Suprapubic skin (tissue), 4 donors: ENCODE data around the gene TLNRD1. TPM values are rescaled to one million over a fixed set of nuclear protein-coding genes. Genes with fewer than 3 reads are reported as not detected.

Experiments used
- DNase-seq, 2 donors: peaks; one replicate each; pipeline ENCODE4 v3.0.0-alpha.2; 2019; ENCODE audit warnings: low spot score in 2 of 2
- H3K27ac ChIP-seq: fragments of 200-600 bp; sonication (generic); one replicate; pipeline ENCODE4 v1.5.1; 2019
- H3K27me3 ChIP-seq: fragments of 200-600 bp; sonication (generic); one replicate; pipeline ENCODE4 v1.5.1; 2019
- H3K36me3 ChIP-seq: fragments of 200-600 bp; sonication (generic); one replicate; pipeline ENCODE4 v1.5.1; 2019
- H3K4me1 ChIP-seq: fragments of 200-600 bp; sonication (generic); one replicate; pipeline ENCODE4 v1.5.1; 2019
- H3K4me3 ChIP-seq: fragments of 200-600 bp; sonication (generic); one replicate; pipeline ENCODE4 v1.5.1; 2019; ENCODE audit warnings: mild to moderate bottlenecking
- H3K9me3 ChIP-seq: fragments of 200-600 bp; sonication (generic); one replicate; pipeline ENCODE4 v1.5.1; 2019
- EP300 ChIP-seq: sonication (generic); formaldehyde crosslinking; IDR thresholded peaks from one replicate; pipeline ENCODE4 v1.6.1; 2017; ENCODE audit warnings: antibody characterized with exemption
- POLR2A ChIP-seq, 2 donors: fragments of 450-650 bp; IDR thresholded peaks; one replicate each; pipeline ENCODE4 v1.6.1; 2017; ENCODE audit warnings: antibody characterized with exemption in 2 of 2, mild to moderate bottlenecking in 2 of 2, moderate library complexity in 2 of 2
- POLR2AphosphoS5 ChIP-seq, 3 donors: sonication (generic); formaldehyde crosslinking; IDR thresholded peaks; one replicate each; pipeline ENCODE4 v1.6.1; 2017; ENCODE audit warnings: antibody characterized with exemption in 3 of 3
- WGBS: methylation state at CpG from one replicate; pipeline ENCODE4 v1.1.5; 2018; 5-methylcytosine and 5-hydroxymethylcytosine counted together
- total RNA-seq, 4 donors: library from RNA; depleted of rRNA; stranded (reverse); fragments of >200 nt; gene quantifications; one replicate each; pipeline ENCODE4 v1.1.0, GENCODE V29; 2016
- TF ChIP-seq, protein P1 (sequence below), 2 donors: fragments of 200-600 bp in 1 of 2; fragments of 450-650 bp in 1 of 2; sonication (generic) in 1 of 2; IDR thresholded peaks; one replicate each; pipeline ENCODE4 v1.5.1; 2016 to 2019; ENCODE audit warnings: antibody characterized with exemption in 2 of 2, mild to moderate bottlenecking in 1 of 2, moderate library complexity in 1 of 2

TLNRD1 gene
- total RNA-seq, 4 donors from 2014 or later = 9.4 to 16.6 (median 11.5) TPM

DNA sequence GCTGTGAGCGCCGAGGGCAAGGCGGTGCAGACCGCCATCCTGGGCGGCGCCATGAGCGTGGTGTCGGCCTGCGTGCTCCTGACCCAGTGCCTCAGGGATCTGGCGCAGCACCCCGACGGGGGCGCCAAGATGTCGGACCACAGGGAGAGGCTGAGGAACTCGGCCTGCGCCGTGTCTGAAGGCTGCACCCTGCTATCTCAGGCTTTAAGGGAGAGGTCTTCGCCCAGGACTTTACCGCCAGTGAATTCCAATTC lies 2.3 kb downstream of the TLNRD1 start:
- H3K4me1 ChIP-seq = peaks cover 57% of the 10 kb centered on the region
- no peak overlapping the region for H3K27ac ChIP-seq
- TF ChIP-seq, protein P1, sequence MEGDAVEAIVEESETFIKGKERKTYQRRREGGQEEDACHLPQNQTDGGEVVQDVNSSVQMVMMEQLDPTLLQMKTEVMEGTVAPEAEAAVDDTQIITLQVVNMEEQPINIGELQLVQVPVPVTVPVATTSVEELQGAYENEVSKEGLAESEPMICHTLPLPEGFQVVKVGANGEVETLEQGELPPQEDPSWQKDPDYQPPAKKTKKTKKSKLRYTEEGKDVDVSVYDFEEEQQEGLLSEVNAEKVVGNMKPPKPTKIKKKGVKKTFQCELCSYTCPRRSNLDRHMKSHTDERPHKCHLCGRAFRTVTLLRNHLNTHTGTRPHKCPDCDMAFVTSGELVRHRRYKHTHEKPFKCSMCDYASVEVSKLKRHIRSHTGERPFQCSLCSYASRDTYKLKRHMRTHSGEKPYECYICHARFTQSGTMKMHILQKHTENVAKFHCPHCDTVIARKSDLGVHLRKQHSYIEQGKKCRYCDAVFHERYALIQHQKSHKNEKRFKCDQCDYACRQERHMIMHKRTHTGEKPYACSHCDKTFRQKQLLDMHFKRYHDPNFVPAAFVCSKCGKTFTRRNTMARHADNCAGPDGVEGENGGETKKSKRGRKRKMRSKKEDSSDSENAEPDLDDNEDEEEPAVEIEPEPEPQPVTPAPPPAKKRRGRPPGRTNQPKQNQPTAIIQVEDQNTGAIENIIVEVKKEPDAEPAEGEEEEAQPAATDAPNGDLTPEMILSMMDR (IDR thresholded peaks at IDR 0.05) = no peak
- TF ChIP-seq POLR2AphosphoS5 (IDR thresholded peaks at IDR 0.05) = no peak
- no peak for TF ChIP-seq POLR2A (IDR thresholded peaks at IDR 0.05)
- TF ChIP-seq EP300 = no peak
- DNase-seq = no peak
- no peaks in the 10 kb centered on the region for H3K9me3 ChIP-seq
- peaks cover 10% of the 10 kb centered on the region for H3K36me3 ChIP-seq
- WGBS = 91% methylated on average over 8 of the region's 19 CpGs
- no peaks in the 10 kb centered on the region for H3K27me3 ChIP-seq
- H3K4me3 ChIP-seq = peak overlapping the region; percentile 70

DNA sequence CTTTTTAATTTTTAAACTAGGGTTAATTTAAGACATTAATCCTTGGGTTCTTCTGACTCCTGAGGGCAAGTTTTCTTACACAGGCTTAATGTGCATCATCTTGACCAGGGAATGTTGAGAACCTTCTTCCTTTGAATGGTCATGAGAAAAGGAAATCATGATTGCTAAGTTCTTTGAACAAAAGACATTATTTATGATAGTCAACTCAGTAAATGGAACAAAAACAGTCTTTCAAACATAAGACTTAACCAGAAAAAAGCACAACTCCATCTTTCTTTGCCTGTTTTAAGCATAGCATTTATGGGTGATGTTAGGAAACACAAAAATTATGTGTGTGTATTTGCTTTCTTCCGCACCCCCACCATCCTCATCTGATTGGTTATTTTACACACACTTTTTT lies 5.4 kb downstream of the TLNRD1 start:
- no peaks in the 10 kb centered on the region for H3K9me3 ChIP-seq
- WGBS = 94% methylated on average over 1 of the region's 1 CpG
- no peak overlapping the region for H3K4me3 ChIP-seq
- TF ChIP-seq POLR2A (IDR thresholded peaks at IDR 0.05) = no peak
- TF ChIP-seq POLR2AphosphoS5 (IDR thresholded peaks at IDR 0.05) = no peak
- TF ChIP-seq, protein P1 (IDR thresholded peaks at IDR 0.05) = no peak
- no peak for TF ChIP-seq EP300
- no peaks in the 10 kb centered on the region for H3K27me3 ChIP-seq
- DNase-seq = no peak
- peaks cover 10% of the 10 kb centered on the region for H3K36me3 ChIP-seq
- H3K27ac ChIP-seq = no peak overlapping the region
- peaks cover 42% of the 10 kb centered on the region for H3K4me1 ChIP-seq

DNA sequence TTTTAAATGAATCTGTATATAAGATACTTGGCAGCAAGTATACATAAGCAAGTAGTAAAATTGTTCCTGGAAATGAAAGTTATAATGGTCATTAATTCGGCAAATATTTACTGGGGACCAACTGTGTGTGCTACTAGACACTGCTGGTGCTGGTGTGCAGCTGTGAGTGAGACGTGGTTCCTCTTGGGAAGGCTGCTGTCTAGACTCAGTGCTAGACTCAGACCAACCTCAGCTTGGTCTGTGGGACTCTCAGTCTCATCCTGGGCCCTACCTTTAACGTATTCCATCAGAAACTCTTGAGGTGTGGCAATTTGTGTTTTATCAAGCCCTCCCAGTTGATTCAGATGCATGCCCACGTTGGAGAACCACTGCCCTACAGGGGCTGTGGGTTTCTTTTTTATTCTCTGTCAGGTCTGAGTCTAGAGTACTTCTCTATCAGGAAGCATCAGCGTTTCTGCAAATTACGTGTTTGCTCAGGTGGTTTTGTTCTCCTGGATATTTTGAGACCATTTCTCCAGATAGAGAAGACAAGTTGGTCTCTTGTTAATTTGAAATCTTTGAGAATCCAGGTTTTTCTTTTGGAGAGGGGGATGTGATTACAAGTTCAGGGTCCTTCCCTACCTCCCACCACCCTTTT lies 6.8 kb downstream of the TLNRD1 start:
- WGBS = 81% methylated on average over 6 of the region's 6 CpGs
- H3K4me3 ChIP-seq = no peak overlapping the region
- H3K4me1 ChIP-seq = peaks cover 39% of the 10 kb centered on the region
- H3K27me3 ChIP-seq = no peaks in the 10 kb centered on the region
- no peak overlapping the region for H3K27ac ChIP-seq
- no peaks in the 10 kb centered on the region for H3K9me3 ChIP-seq
- no peak for TF ChIP-seq EP300
- no peak for TF ChIP-seq POLR2AphosphoS5 (IDR thresholded peaks at IDR 0.05)
- TF ChIP-seq, protein P1 (IDR thresholded peaks at IDR 0.05) = no peak
- no peak for TF ChIP-seq POLR2A (IDR thresholded peaks at IDR 0.05)
- peaks cover 9% of the 10 kb centered on the region for H3K36me3 ChIP-seq
- DNase-seq = no peak

DNA sequence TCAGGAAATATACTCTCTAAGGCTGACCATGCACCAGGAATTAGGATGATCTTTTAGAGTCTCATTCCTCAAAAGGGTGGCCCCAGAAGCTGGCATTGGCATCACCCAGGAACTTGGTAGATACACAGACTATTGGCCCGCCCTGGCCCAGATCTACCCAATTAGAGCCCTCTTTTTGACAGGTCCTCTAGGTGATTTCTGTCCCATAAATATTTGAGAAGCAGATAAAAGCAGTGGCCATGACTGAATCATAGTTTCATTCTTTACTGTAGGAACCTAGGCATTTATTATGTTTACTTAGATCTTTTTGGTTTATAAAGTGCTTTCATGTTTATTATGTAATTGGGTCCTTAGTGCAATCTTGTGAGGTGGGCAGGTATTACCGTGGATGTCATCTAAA lies 7.6 kb downstream of the TLNRD1 start:
- H3K9me3 ChIP-seq = no peaks in the 10 kb centered on the region
- peaks cover 33% of the 10 kb centered on the region for H3K4me1 ChIP-seq
- TF ChIP-seq, protein P1 (IDR thresholded peaks at IDR 0.05) = no peak
- no peak for TF ChIP-seq EP300
- no peak for TF ChIP-seq POLR2AphosphoS5 (IDR thresholded peaks at IDR 0.05)
- TF ChIP-seq POLR2A (IDR thresholded peaks at IDR 0.05) = no peak
- 89% methylated on average over 2 of the region's 2 CpGs for WGBS
- peaks cover 1% of the 10 kb centered on the region for H3K36me3 ChIP-seq
- H3K4me3 ChIP-seq = no peak overlapping the region
- H3K27ac ChIP-seq = no peak overlapping the region
- no peaks in the 10 kb centered on the region for H3K27me3 ChIP-seq
- DNase-seq = no peak

DNA sequence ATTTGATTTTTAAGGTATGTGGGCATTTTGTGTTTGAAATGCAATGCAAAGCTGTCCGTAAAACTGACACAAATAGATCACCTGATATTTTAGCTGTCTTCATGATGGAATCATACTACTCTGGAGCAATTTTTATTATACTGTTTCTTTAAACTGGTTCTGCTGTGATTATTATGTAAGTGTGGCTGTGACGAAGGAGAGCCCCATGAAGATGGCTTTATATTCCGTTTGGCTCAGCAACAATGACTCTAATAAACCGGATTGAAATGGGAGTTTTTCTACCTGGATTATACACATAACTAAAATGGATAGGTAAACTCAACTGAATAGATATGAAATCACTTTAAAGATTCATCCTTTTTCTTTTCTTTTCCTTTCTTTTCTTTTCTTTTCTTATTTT lies 9.4 kb downstream of the TLNRD1 start:
- TF ChIP-seq, protein P1 (IDR thresholded peaks at IDR 0.05) = no peak
- no peak for TF ChIP-seq POLR2AphosphoS5 (IDR thresholded peaks at IDR 0.05)
- no peak for TF ChIP-seq POLR2A (IDR thresholded peaks at IDR 0.05)
- no peak for TF ChIP-seq EP300
- 71% methylated on average over 4 of the region's 4 CpGs for WGBS

More for the DNA sequence above, 9.4 kb downstream of the TLNRD1 start:
- Histone ChIP-seq H3K36me3 (no peaks in the 10 kb centered on the region), H3K9me3 (no peaks in the 10 kb centered on the region), H3K27me3 (no peaks in the 10 kb centered on the region), H3K27ac (no peak overlapping the region), H3K4me1 (peaks cover 25% of the 10 kb centered on the region), H3K4me3 (no peak overlapping the region)
- DNase-seq = no peak
